Upper lobe of left lung (tissue), 6 donors: ENCODE data around the gene CHCHD4. TPM values are rescaled to one million over a fixed set of nuclear protein-coding genes. Genes with fewer than 3 reads are reported as not detected.
"Not testable (repeated sequence)": the region's sequence is repeated elsewhere in the genome, so short reads cannot be mapped to it uniquely, and the experiment has no call there.

ENCODE experiments used
- ATAC-seq, 2 donors: fragments of 200-7000 bp; cut with Tn5 transposase; one replicate each; pipeline ENCODE4 v1.9.1; 2022; ENCODE audit warnings: mild to moderate bottlenecking in 2 of 2, moderate library complexity in 2 of 2; ENCODE audit not compliant: low FRiP score in 2 of 2
- DNase-seq, 2 donors: peaks; one replicate each; pipeline ENCODE4 v3.0.0-alpha.2; 2019 to 2020
- H3K27ac ChIP-seq, 4 donors: fragments of 200-600 bp; sonication (generic); one replicate each; pipeline ENCODE4 v1.5.1; 2016 to 2019
- H3K27me3 ChIP-seq, 4 donors: fragments of 200-600 bp; sonication (generic); one replicate each; pipeline ENCODE4 v1.5.1; 2017 to 2019
- H3K36me3 ChIP-seq, 4 donors: fragments of 200-600 bp; sonication (generic); one replicate each; pipeline ENCODE4 v1.5.1; 2016 to 2019
- H3K4me1 ChIP-seq, 4 donors: fragments of 200-600 bp; sonication (generic); one replicate each; pipeline ENCODE4 v1.5.1; 2018 to 2019
- H3K4me3 ChIP-seq, 4 donors: fragments of 200-600 bp; sonication (generic); one replicate each; pipeline ENCODE4 v1.5.1; 2017 to 2019; ENCODE audit warnings: mild to moderate bottlenecking in 2 of 4, moderate library complexity in 1 of 4
- H3K9me3 ChIP-seq, 4 donors: fragments of 200-600 bp; sonication (generic); one replicate each; pipeline ENCODE4 v1.5.1; 2018 to 2019
- CTCF ChIP-seq, 6 experiments: fragments of 450-650 bp in 4 of 6; fragments of 200-600 bp in 2 of 6; sonication (generic) in 2 of 6; IDR thresholded peaks; one replicate each; pipeline ENCODE4 v1.5.1; 2016 to 2019; ENCODE audit warnings: antibody characterized with exemption in 6 of 6
- EP300 ChIP-seq, 4 donors: sonication (generic); formaldehyde crosslinking; IDR thresholded peaks; one replicate each; pipeline ENCODE4 v1.5.1; 2017; ENCODE audit warnings: antibody characterized with exemption in 4 of 4, control low read depth in 2 of 4
- POLR2A ChIP-seq, 4 donors: fragments of 450-650 bp; IDR thresholded peaks; one replicate each; pipeline ENCODE4 v1.5.1; 2016 to 2017; ENCODE audit warnings: antibody characterized with exemption in 4 of 4, mild to moderate bottlenecking in 2 of 4
- POLR2AphosphoS5 ChIP-seq, 2 donors: sonication (generic); formaldehyde crosslinking; IDR thresholded peaks; one replicate each; pipeline ENCODE4 v1.5.1; 2017; ENCODE audit warnings: antibody characterized with exemption in 2 of 2
- WGBS, 2 donors: methylation state at CpG; one replicate each; pipeline ENCODE4 v1.1.5; 2017 to 2018; 5-methylcytosine and 5-hydroxymethylcytosine counted together
- total RNA-seq, 6 donors: library from RNA; depleted of rRNA in 4 of 6; stranded (reverse); fragments of >200 nt in 4 of 6; gene quantifications; one replicate each; pipeline versions ENCODE4 v1.1.0 to v1.2.1, GENCODE V29; 2016 to 2021
- donor health status: DM: no; HTN: no; CAD: no; lungs with moderate emphysema.
- donor health status: DM: no; HTN: yes; CAD: no; lungs with severe emphysema.

Gene CHCHD4
- total RNA-seq, 6 donors from 2014 or later: 2.1 to 13.2 (median 10.5) TPM

GRCh38 chr3:14113965-14114635 is 10.6 kb downstream of the CHCHD4 start:
- Histone ChIP-seq H3K27me3 (no peaks in the 10 kb centered on the region), H3K27ac (no peak overlapping the region), H3K4me3 (no peak overlapping the region), H3K36me3 (peaks cover 12 to 50% (median 36%) of the 10 kb centered on the region in 4 donors), H3K9me3 (no peaks in the 10 kb centered on the region), H3K4me1 (peaks cover 0 to 11% (median 10%) of the 10 kb centered on the region in 4 donors)
- TF ChIP-seq CTCF (IDR thresholded peaks at IDR 0.05) (peak in 1 of 6 experiments; percentile 15), EP300 (IDR thresholded peaks at IDR 0.05) (no peak)
- 96 to 98% methylated on average over 4 to 7 of the region's 7 CpGs for WGBS, 2 donors
- DNase-seq (no peak), ATAC-seq (no peak)

GRCh38 chr3:14110699-14111098 is 14.0 kb downstream of the CHCHD4 start:
- no peaks in the 10 kb centered on the region for H3K27me3 ChIP-seq
- ATAC-seq (no peak), DNase-seq (no peak)
- H3K4me3 ChIP-seq: no peak overlapping the region
- no peaks in the 10 kb centered on the region for H3K9me3 ChIP-seq
- TF ChIP-seq POLR2AphosphoS5 (IDR thresholded peaks at IDR 0.05) (no peak), CTCF (IDR thresholded peaks at IDR 0.05) (no peak), POLR2A (IDR thresholded peaks at IDR 0.05) (no peak), EP300 (IDR thresholded peaks at IDR 0.05) (no peak)
- no peaks in the 10 kb centered on the region for H3K4me1 ChIP-seq
- WGBS, 2 donors: 87 to 89% methylated on average over 4 of the region's 4 CpGs
- peaks cover 10 to 44% (median 32%) of the 10 kb centered on the region in 4 donors for H3K36me3 ChIP-seq
- H3K27ac ChIP-seq: no peak overlapping the region

- H3K4me1 ChIP-seq, H3K27me3 ChIP-seq: not testable (repeated sequence)
- WGBS, 2 donors: 96% methylated on average over 5 of the region's 5 CpGs
Measured at GRCh38 chr3:14109821-14110220, 14.8 kb downstream of the CHCHD4 start.

GRCh38 chr3:14097616-14098391 is 26.9 kb downstream of the CHCHD4 start:
- 93 to 96% methylated on average over 5 of the region's 5 CpGs for WGBS, 2 donors
- TF ChIP-seq POLR2AphosphoS5 (IDR thresholded peaks at IDR 0.05) (no peak), POLR2A (IDR thresholded peaks at IDR 0.05) (no peak), EP300 (IDR thresholded peaks at IDR 0.05) (no peak), CTCF (IDR thresholded peaks at IDR 0.05) (no peak)
- no peak overlapping the region for H3K4me3 ChIP-seq
- no peaks in the 10 kb centered on the region for H3K4me1 ChIP-seq
- H3K9me3 ChIP-seq: peaks cover 0 to 7% (median 0%) of the 10 kb centered on the region in 4 donors
- H3K36me3 ChIP-seq: no peaks in the 10 kb centered on the region
- H3K27ac ChIP-seq: no peak overlapping the region
- no peak for ATAC-seq
- no peak for DNase-seq
- H3K27me3 ChIP-seq: no peaks in the 10 kb centered on the region

More at GRCh38 chr3:14109821-14110220, 14.8 kb downstream of the CHCHD4 start:
- DNase-seq, H3K27ac ChIP-seq, H3K4me3 ChIP-seq, ATAC-seq, H3K9me3 ChIP-seq: not testable (repeated sequence)
- H3K36me3 ChIP-seq: peaks cover 1 to 35% (median 24%) of the 10 kb centered on the region in 4 donors

- Histone ChIP-seq H3K27ac (no peak overlapping the region), H3K4me3 (no peak overlapping the region), H3K36me3 (no peaks in the 10 kb centered on the region), H3K4me1 (no peaks in the 10 kb centered on the region), H3K9me3 (peaks cover 0 to 7% (median 0%) of the 10 kb centered on the region in 4 donors), H3K27me3 (no peaks in the 10 kb centered on the region)
- WGBS, 2 donors: 87 to 94% methylated on average over 3 of the region's 3 CpGs
- DNase-seq (no peak), ATAC-seq (no peak)
- TF ChIP-seq EP300 (IDR thresholded peaks at IDR 0.05): no peak
- TF ChIP-seq POLR2AphosphoS5 (IDR thresholded peaks at IDR 0.05): no peak
- TF ChIP-seq CTCF (IDR thresholded peaks at IDR 0.05): no peak
- no peak for TF ChIP-seq POLR2A (IDR thresholded peaks at IDR 0.05)
Measured at GRCh38 chr3:14096742-14097141, 27.9 kb downstream of the CHCHD4 start.
